Activated T-cell treated with anti-CD3 and anti-CD28 coated beads for 4 hours (primary cell): ENCODE measurements around the gene SEC23B.
A peak's percentile ranks its signal among the peaks of the same experiment; 100 is the strongest.
"Not testable (repeated sequence)": the region's sequence is repeated elsewhere in the genome, so short reads cannot be mapped to it uniquely, and the experiment has no call there.

Experiments
- DNase-seq: peaks from one replicate; pipeline ENCODE4 v3.0.0-alpha.2; 2020

SEC23B gene

GRCh38 chr20:18507218-18508191 is at the start of gene SEC23B:
SEC23B (plus strand) TSS chr20:18507940; CDS start chr20:18510836, 2,896 bp downstream.
- DNase-seq: peak; percentile 95

GRCh38 chr20:18465536-18466200 is 42.1 kb upstream of the SEC23B start:
- no peak for DNase-seq

- DNase-seq: no peak
Measured at GRCh38 chr20:18466574-18466893, 41.2 kb upstream of the SEC23B start.

- peak; percentile 89 for DNase-seq
Measured at GRCh38 chr20:18466894-18467730, 40.6 kb upstream of the SEC23B start, which contains the start of the genes DZANK1 and POLR3F. DZANK1 (minus strand) TSS chr20:18467030; CDS start chr20:18465358, 1,672 bp downstream. POLR3F (plus strand) TSS chr20:18467390; CDS start chr20:18467507, 117 bp downstream.

GRCh38 chr20:18477218-18477617 is 30.5 kb upstream of the SEC23B start:
- no peak for DNase-seq

- DNase-seq: no peak
Measured at GRCh38 chr20:18477821-18478220, 29.9 kb upstream of the SEC23B start.

GRCh38 chr20:18481596-18481995 is 26.1 kb upstream of the SEC23B start:
- no peak for DNase-seq

- no peak for DNase-seq
Measured at GRCh38 chr20:18488301-18488700, 19.4 kb upstream of the SEC23B start.

GRCh38 chr20:18496042-18496441 is 11.7 kb upstream of the SEC23B start:
- DNase-seq: no peak

GRCh38 chr20:18496740-18497592 is 10.8 kb upstream of the SEC23B start, which contains the start of gene RBBP9:
RBBP9 (minus strand) TSS chr20:18497225; CDS start chr20:18497167, 58 bp downstream.
- peak; percentile 53 for DNase-seq

GRCh38 chr20:18497603-18498002 is 10.1 kb upstream of the SEC23B start:
- DNase-seq: no peak

GRCh38 chr20:18501672-18502071 is 6.1 kb upstream of the SEC23B start:
- DNase-seq: not testable (repeated sequence)

- no peak for DNase-seq
Measured at GRCh38 chr20:18504479-18505060, 3.2 kb upstream of the SEC23B start.

GRCh38 chr20:18506744-18507143 is 996 bp upstream of the SEC23B start:
- no peak for DNase-seq

GRCh38 chr20:18511571-18511970 is 3.8 kb downstream of the SEC23B start:
- no peak for DNase-seq

- DNase-seq: no peak
Measured at GRCh38 chr20:18513208-18513607, 5.5 kb downstream of the SEC23B start.

GRCh38 chr20:18514127-18514526 is 6.4 kb downstream of the SEC23B start:
- DNase-seq: no peak

- no peak for DNase-seq
Measured at GRCh38 chr20:18515973-18516372, 8.2 kb downstream of the SEC23B start.

GRCh38 chr20:18522066-18522465 is 14.3 kb downstream of the SEC23B start:
- not testable (repeated sequence) for DNase-seq

GRCh38 chr20:18523066-18523465 is 15.3 kb downstream of the SEC23B start:
- DNase-seq: no peak

- no peak for DNase-seq
Measured at GRCh38 chr20:18524646-18525045, 16.9 kb downstream of the SEC23B start.
